WTC11 (cell line): ENCODE data around the gene KNG1. TPM values are rescaled to one million over a fixed set of nuclear protein-coding genes. Genes with fewer than 3 reads are reported as not detected.
A peak's percentile ranks its signal among the peaks of the same experiment; 100 is the strongest.

Experiments used
- EMX1 ChIP-seq: fragments of 250-450 bp; sonication (Bioruptor Pico); IDR thresholded peaks from 2 replicates; pipeline ENCODE4 v1.8.0; 2021; ENCODE audit warnings: mild to moderate bottlenecking
- microRNA-seq: library from miRNA; unstranded; fragments of <30 nt; microRNA quantifications from one replicate; pipeline ENCODE4 v1.2.0, GENCODE V29; 2022; ENCODE audit warnings: borderline number of aligned reads
- total RNA-seq: library from RNA; stranded (reverse); gene quantifications from 3 replicates; pipeline ENCODE4 v1.2.3, GENCODE V29; 2021

KNG1 gene
- total RNA-seq, 1 experiment from 2014 or later, result 0.13 TPM

GRCh38 chr3:186790261-186790981 is 73.3 kb downstream of the KNG1 start (continued):
- peak; percentile 98 for TF ChIP-seq EMX1 (CRISPR knock-in tag)

Small RNA genes within 50 kb of the gene (microRNA-seq; reads per million reads assigned to microRNA genes)
- 10.5 reads per million, percentile 27 among the genes with 10 or more reads in this experiment for gene MIR1248

Other genes with a start within 250 kb of the KNG1 start
- 1.7 to 2.9 TPM (median 1.9 TPM) in 3 replicates for gene CRYGS, start 173.0 kb upstream of the KNG1 start, total RNA-seq
- gene TBCCD1, start 150.0 kb upstream of the KNG1 start, total RNA-seq, result 10.6 to 11.5 TPM (median 11.3 TPM) in 3 replicates
- 44.2 to 56.3 TPM (median 47.8 TPM) in 3 replicates for gene DNAJB11, start 146.6 kb upstream of the KNG1 start, total RNA-seq
- 1.5 to 1.9 TPM (median 1.8 TPM) in 3 replicates for gene AHSG, start 104.3 kb upstream of the KNG1 start, total RNA-seq
- not detected in 3 replicates for gene FETUB, start 77.0 kb upstream of the KNG1 start, total RNA-seq
- gene HRG, start 51.3 kb upstream of the KNG1 start, total RNA-seq, result 0.11 to 0.24 TPM (median 0.11 TPM) in 3 replicates
- gene EIF4A2, start 66.2 kb downstream of the KNG1 start, total RNA-seq, result 571 to 574 TPM (median 572 TPM) in 3 replicates
- gene RFC4, start 89.1 kb downstream of the KNG1 start, total RNA-seq, result 89.2 to 104 TPM (median 91.8 TPM) in 3 replicates
- gene ADIPOQ, start 125.4 kb downstream of the KNG1 start, total RNA-seq, result not detected in 3 replicates
- gene ST6GAL1, start 213.2 kb downstream of the KNG1 start, total RNA-seq, result 82.5 to 87.5 TPM (median 83.4 TPM) in 3 replicates